Fibroblast of mammary gland (primary cell): ENCODE measurements around the gene DUSP19.

Experiments used
- DNase-seq: peaks from one replicate; pipeline ENCODE4 v3.0.0-alpha.2; 2010; ENCODE audit warnings: low read depth
- H3K4me3 ChIP-seq: 2 replicates; pipeline ENCODE4 v1.5.1; 2011; ENCODE audit warnings: low read depth, mild to moderate bottlenecking, low read length, moderate library complexity; ENCODE audit not compliant: control insufficient read depth
- TF ChIP-seq, protein P1 (sequence below): conservative IDR thresholded peaks from 2 replicates; pipeline ENCODE4 v1.5.1; 2011; ENCODE audit warnings: low read depth, low read length, inconsistent platforms; ENCODE audit not compliant: control insufficient read depth, insufficient read depth

The DUSP19 gene

DNA sequence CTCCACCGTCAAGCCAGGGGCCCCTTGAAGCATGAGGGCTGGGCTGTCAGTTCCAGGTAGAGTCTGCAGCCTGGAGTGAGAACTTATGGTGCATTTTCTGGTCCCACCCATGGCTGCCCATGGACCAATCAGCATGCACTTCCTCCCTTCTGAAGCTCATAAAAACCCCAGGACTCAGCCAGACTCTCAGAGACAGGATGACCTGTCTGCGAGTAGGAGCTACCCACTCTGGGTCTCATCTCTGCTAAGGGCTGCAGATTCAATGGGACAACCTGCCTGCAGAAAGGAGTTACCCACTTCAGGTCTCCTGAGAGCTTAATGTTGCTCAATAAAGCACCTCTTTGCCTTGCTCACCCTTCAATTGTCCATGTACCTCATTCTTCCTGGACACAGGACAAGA lies 9.4 kb upstream of the DUSP19 start:
- TF ChIP-seq, protein P1, sequence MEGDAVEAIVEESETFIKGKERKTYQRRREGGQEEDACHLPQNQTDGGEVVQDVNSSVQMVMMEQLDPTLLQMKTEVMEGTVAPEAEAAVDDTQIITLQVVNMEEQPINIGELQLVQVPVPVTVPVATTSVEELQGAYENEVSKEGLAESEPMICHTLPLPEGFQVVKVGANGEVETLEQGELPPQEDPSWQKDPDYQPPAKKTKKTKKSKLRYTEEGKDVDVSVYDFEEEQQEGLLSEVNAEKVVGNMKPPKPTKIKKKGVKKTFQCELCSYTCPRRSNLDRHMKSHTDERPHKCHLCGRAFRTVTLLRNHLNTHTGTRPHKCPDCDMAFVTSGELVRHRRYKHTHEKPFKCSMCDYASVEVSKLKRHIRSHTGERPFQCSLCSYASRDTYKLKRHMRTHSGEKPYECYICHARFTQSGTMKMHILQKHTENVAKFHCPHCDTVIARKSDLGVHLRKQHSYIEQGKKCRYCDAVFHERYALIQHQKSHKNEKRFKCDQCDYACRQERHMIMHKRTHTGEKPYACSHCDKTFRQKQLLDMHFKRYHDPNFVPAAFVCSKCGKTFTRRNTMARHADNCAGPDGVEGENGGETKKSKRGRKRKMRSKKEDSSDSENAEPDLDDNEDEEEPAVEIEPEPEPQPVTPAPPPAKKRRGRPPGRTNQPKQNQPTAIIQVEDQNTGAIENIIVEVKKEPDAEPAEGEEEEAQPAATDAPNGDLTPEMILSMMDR: no peak
- no peak overlapping the region for H3K4me3 ChIP-seq
- no peak for DNase-seq

DNA sequence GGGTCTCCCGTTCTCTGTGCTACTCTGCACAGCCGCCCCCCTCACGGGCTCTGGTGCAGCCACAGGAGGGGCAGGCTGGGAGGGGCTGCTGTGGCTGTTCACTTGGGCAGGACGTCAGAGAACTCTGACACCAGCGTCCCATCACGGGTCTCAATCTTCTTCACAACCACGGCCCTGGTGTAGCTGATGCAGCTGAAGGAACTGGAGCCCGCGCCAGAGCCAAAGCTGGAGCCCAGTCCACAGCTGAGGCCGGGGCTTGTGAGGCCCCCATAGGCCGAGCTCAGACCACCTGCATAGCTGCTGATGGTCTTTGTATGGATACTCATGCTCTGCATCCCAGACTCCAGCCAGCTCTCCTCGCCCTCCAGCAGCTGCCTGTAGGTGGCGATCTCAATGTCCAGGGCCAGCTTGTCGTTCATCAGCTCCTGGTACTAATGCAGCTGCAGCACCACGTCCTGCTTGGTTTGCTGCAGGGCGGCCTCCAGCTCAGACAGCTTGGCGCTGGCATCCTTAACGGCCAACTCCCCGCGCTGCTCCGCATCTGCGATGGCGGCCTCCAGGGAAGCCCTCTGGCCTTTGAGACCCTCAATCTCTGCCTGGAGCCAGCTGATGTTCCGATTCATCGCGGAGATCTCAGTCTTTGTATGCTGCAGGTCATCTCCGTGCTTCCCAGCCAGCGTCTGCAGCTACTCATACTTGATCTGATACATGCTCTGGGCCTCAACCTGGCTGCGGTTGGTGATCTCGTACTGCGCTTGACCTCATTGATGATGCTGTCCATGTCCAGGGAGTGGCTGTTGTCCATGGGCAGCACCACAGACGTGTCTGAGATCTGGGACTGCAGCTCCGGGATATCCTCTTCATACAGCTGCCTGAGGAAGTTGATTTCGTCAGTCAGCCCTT lies 7.4 kb upstream of the DUSP19 start:
- peak; percentile 43 for DNase-seq
- TF ChIP-seq, protein P1: peak; percentile 52
- H3K4me3 ChIP-seq: no peak overlapping the region

DNA sequence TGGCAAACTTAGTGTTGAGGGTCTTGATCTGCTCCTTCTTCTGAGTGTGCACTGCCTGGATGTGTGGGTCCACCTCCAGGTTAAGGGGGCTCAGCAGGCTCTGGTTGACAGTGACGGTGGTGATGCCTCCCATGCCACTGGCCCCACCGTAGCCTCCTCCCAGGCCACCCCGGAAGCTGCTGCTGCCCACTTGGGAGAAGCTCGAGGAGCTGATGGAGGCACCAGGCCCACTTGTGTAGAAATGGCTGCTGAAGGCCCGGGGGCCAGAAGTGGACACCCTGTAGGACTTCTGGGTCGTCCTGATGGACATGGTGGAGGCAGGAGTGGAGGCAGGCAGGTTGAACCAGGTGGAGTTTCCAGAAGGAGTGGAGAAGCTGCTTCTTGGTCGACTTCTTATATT lies 6.4 kb upstream of the DUSP19 start:
- TF ChIP-seq, protein P1: no peak
- DNase-seq: no peak
- H3K4me3 ChIP-seq: no peak overlapping the region

DNA sequence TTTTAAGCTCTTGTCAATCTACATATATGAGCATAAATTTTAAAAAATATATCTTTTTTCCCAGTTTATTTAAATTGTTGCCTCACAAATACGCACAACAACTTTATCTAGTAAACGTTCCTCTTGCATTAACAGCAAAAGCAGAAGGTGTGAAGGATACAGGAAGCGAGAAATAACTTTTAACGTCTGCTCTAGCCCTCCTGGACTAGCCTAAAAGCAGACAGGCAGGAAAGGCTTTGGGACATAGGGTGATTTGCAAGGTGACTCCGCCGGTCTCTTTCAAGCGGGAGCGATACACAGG lies 434 bp upstream of the DUSP19 start:
- TF ChIP-seq, protein P1: no peak

DNA sequence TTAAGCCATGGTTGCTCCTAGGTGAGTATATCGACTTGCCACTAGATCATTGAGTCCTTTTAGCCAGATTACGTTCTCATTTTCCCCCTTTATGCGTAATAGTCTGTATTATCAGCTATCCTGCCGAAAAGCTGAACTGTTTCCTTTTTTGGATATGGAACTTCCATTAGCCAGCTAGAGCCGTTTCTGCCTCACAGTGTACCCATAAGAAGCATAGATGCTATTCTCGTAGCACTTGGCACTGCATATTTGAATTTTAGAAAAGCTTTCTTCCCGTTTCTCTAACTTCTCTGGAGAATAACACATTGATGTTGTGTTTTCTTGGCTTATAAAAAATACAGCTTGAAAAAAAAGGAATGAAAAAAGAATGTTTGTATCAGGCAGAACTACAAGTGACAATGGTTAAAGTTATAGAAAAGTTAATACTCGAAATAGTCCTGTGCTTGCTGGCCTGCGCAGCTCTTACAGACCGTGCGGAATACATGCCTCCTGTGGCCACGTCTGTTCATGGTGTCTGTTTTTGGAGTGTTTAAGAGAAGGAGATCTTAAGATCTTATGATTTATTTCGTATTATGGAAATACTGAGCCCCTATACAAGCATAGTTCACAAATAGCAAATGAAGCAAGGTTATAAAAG lies 710 bp downstream of the DUSP19 start:
- TF ChIP-seq, protein P1: no peak
- DNase-seq: peak; percentile 38
- peak overlapping the region; percentile 80 for H3K4me3 ChIP-seq

More for the DNA sequence above, 434 bp upstream of the DUSP19 start:
- H3K4me3 ChIP-seq: peak overlapping the region; percentile 80
- no peak for DNase-seq

DNA sequence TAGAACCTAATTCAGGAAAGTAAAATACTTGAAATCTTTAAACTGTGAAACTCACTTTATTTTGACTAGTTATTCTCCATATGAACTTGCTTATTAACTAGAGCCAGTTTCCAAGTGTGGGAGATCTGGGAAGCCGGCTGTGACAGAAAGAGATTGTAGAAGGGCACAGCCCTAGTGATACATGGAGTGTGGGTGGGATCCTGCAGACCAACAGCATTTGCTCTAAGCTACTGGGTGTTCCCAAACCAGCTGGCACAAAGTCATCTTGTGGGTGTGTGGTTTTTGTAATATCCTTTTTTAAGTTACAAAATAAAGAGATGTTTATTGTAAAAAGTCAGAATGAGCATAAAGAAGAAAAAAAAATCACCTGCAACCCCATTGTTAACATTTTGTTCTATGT lies 3.4 kb downstream of the DUSP19 start:
- DNase-seq: peak; percentile 62
- TF ChIP-seq, protein P1: no peak
- H3K4me3 ChIP-seq: no peak overlapping the region

DNA sequence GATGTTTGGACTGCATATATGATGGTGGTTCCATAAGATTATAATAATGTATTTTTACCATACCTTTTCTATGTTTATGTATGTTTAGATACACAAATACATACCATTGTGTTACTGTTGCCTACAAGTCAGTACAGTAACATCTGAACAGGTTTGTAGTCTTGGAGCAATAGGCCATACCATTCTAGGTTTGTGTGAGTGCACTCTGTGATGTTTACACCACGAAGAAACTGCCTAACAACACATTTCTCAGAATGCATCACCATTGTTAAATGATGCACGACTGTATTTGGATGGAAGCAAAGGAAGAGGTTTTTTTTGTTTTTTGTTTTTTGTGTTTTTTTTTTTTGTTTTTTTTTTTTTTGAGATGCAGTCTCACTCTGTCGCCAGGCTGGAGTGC lies 9.5 kb downstream of the DUSP19 start:
- DNase-seq: no peak
- TF ChIP-seq, protein P1: no peak
- no peak overlapping the region for H3K4me3 ChIP-seq
